Erythroblast (primary cell): ENCODE data around the gene GANAB.
A peak's percentile ranks its signal among the peaks of the same experiment; 100 is the strongest.
"Not testable (repeated sequence)": the region's sequence is repeated elsewhere in the genome, so short reads cannot be mapped to it uniquely, and the experiment has no call there.

Experiments
- DNase-seq, 2 experiments: peaks; one replicate each; lab custom pipeline; 2025; lab: John Stamatoyannopoulos, UW
- GATA1 ChIP-seq: IDR thresholded peaks from 2 replicates; pipeline ENCODE4 v1.6.1; 2011; ENCODE audit warnings: low read depth, mild to moderate bottlenecking, control low read depth, low read length, moderate library complexity
- POLR2A ChIP-seq: IDR thresholded peaks from 2 replicates; pipeline ENCODE4 v1.6.1; 2011; ENCODE audit warnings: mild to moderate bottlenecking, low read length

GANAB gene

GRCh38 chr11:62676698-62677097, 30.3 kb upstream of the GANAB start:
- DNase-seq: no peak
- TF ChIP-seq POLR2A (no peak), GATA1 (no peak)

- not testable (repeated sequence) for DNase-seq
Observed at GRCh38 chr11:62675415-62675814, 29.0 kb upstream of the GANAB start.

GRCh38 chr11:62673196-62673525, 26.7 kb upstream of the GANAB start:
- TF ChIP-seq POLR2A: no peak
- DNase-seq: no peak

- peak; percentile 90 for TF ChIP-seq POLR2A
- TF ChIP-seq GATA1: no peak
- peak; percentile 89 to 91 for DNase-seq
Observed at GRCh38 chr11:62671608-62672389, 25.4 kb upstream of the GANAB start, which contains the start of the genes LBHD1 and UQCC3. LBHD1 (minus strand) TSS chr11:62672267; CDS start chr11:62670031, 2,236 bp downstream. UQCC3 (plus strand) TSS chr11:62671673; CDS start chr11:62671746, 73 bp downstream.

- DNase-seq: no peak
- TF ChIP-seq GATA1 (no peak), POLR2A (no peak)
Observed at GRCh38 chr11:62671236-62671607, 24.8 kb upstream of the GANAB start.

GRCh38 chr11:62669420-62670161, 23.2 kb upstream of the GANAB start:
- DNase-seq: peak in 1 of 2 experiments; percentile 45
- TF ChIP-seq POLR2A: no peak
- no peak for TF ChIP-seq GATA1

- no peak for DNase-seq
Observed at GRCh38 chr11:62667460-62667859, 21.0 kb upstream of the GANAB start.

GRCh38 chr11:62666259-62666926, 20.0 kb upstream of the GANAB start:
- no peak for DNase-seq
- peak; percentile 13 for TF ChIP-seq POLR2A
- TF ChIP-seq GATA1: no peak

More at GRCh38 chr11:62667460-62667859, 21.0 kb upstream of the GANAB start:
- no peak for TF ChIP-seq GATA1
- no peak for TF ChIP-seq POLR2A

GRCh38 chr11:62665599-62666258, 19.3 kb upstream of the GANAB start:
- no peak for TF ChIP-seq POLR2A
- TF ChIP-seq GATA1: no peak
- DNase-seq: peak; percentile 71 to 78

- TF ChIP-seq GATA1: no peak
- TF ChIP-seq POLR2A: peak; percentile 100
- peak; percentile 94 to 96 for DNase-seq
Observed at GRCh38 chr11:62665075-62665598, 18.7 kb upstream of the GANAB start, which contains the start of the genes C11orf98 and CSKMT. C11orf98 (minus strand) TSS chr11:62665210; CDS start chr11:62665169, 41 bp downstream. CSKMT (plus strand) TSS chr11:62665312; CDS start chr11:62665880, 568 bp downstream.

- TF ChIP-seq GATA1 (no peak), POLR2A (no peak)
- DNase-seq: peak; percentile 80 to 85
Observed at GRCh38 chr11:62664405-62665074, 18.1 kb upstream of the GANAB start.

- no peak for DNase-seq
- TF ChIP-seq POLR2A: no peak
- no peak for TF ChIP-seq GATA1
Observed at GRCh38 chr11:62656796-62657429, 10.5 kb upstream of the GANAB start.

- TF ChIP-seq POLR2A (no peak), GATA1 (no peak)
Observed at GRCh38 chr11:62654297-62654696, 7.9 kb upstream of the GANAB start.

More at GRCh38 chr11:62654297-62654696, 7.9 kb upstream of the GANAB start:
- DNase-seq: no peak
